Colonic mucosa (tissue), 4 donors: ENCODE data around the gene AKAP8L. TPM values are rescaled to one million over a fixed set of nuclear protein-coding genes. Genes with fewer than 3 reads are reported as not detected.

Experiments
- DNase-seq: peaks from one replicate; pipeline ENCODE4 v3.0.0-alpha.2; 2020
- H3K27ac ChIP-seq: fragments of 200-600 bp; one replicate; pipeline ENCODE4 v1.8.0; 2021
- H3K27me3 ChIP-seq: fragments of 200-600 bp; one replicate; pipeline ENCODE4 v1.8.0; 2021
- H3K36me3 ChIP-seq: fragments of 200-600 bp; one replicate; pipeline ENCODE4 v1.8.0; 2021
- H3K4me1 ChIP-seq: fragments of 200-600 bp; one replicate; pipeline ENCODE4 v1.8.0; 2021; ENCODE audit warnings: mild to moderate bottlenecking
- H3K4me3 ChIP-seq: fragments of 200-600 bp; one replicate; pipeline ENCODE4 v1.8.0; 2021
- H3K9ac ChIP-seq, 2 donors: one replicate each; pipeline ENCODE4 v1.7.0; 2013; ENCODE audit warnings: control low read depth in 2 of 2, low read depth in 2 of 2, low read length in 2 of 2
- H3K9me3 ChIP-seq: fragments of 200-600 bp; one replicate; pipeline ENCODE4 v1.8.0; 2021
- CTCF ChIP-seq: fragments of 200-600 bp; IDR thresholded peaks from one replicate; pipeline ENCODE4 v1.8.0; 2022; ENCODE audit warnings: antibody characterized with exemption, mild to moderate bottlenecking
- intact Hi-C: fragments of 100-400 bp; cut with DNase I; formaldehyde crosslinking; loops from one replicate; pipeline ENCODE4 v1.14.1; 2022
- total RNA-seq, 2 donors: library from RNA; stranded (reverse); fragmentation: NEBNext Ultra II Directional in 1 of 2; extraction: Animal tissue kit (Norgen Biotek cat#: 25700) in 1 of 2; gene quantifications; one replicate each; pipeline ENCODE4 v1.2.1, GENCODE V29; 2021
- donor health status: healthy.
- donor health status: DM: no; HTN: no; CAD: no.
- donor health status: DM: no; HTN: no; CAD: no.

AKAP8L gene
- total RNA-seq, 2 donors from 2014 or later, result 63.5 to 70.2 TPM

GRCh38 chr19:15428956-15429824 lies 10.4 kb upstream of the AKAP8L start:
- Histone ChIP-seq H3K9ac (no peak overlapping the region), H3K27ac (no peak overlapping the region), H3K4me1 (peaks cover 13% of the 10 kb centered on the region), H3K36me3 (peaks cover 7% of the 10 kb centered on the region), H3K4me3 (no peak overlapping the region), H3K9me3 (no peaks in the 10 kb centered on the region), H3K27me3 (no peaks in the 10 kb centered on the region)
- intact Hi-C loops, result loop anchor here (10.0 kb wide), 1 partner anchor 126 kb away; no protein-coding TSS in a partner anchor
- no peak for DNase-seq
- no peak for TF ChIP-seq CTCF

GRCh38 chr19:15427991-15428471 lies 9.2 kb upstream of the AKAP8L start:
- intact Hi-C loops, result loop anchor here (10.0 kb wide), 1 partner anchor 127 kb away; no protein-coding TSS in a partner anchor
- Histone ChIP-seq H3K27me3 (no peaks in the 10 kb centered on the region), H3K4me1 (peaks cover 13% of the 10 kb centered on the region), H3K27ac (no peak overlapping the region), H3K4me3 (no peak overlapping the region), H3K36me3 (peaks cover 7% of the 10 kb centered on the region), H3K9ac (no peak overlapping the region), H3K9me3 (no peaks in the 10 kb centered on the region)
- DNase-seq, result no peak
- no peak for TF ChIP-seq CTCF

- intact Hi-C loops, result loop anchor here (10.0 kb wide), 1 partner anchor 127 kb away; no protein-coding TSS in a partner anchor
- Histone ChIP-seq H3K4me3 (no peak overlapping the region), H3K27ac (no peak overlapping the region), H3K9ac (no peak overlapping the region), H3K9me3 (no peaks in the 10 kb centered on the region), H3K27me3 (no peaks in the 10 kb centered on the region), H3K36me3 (peaks cover 7% of the 10 kb centered on the region), H3K4me1 (peaks cover 13% of the 10 kb centered on the region)
- no peak for DNase-seq
- no peak for TF ChIP-seq CTCF
These were observed 8.5 kb upstream of the AKAP8L start for GRCh38 chr19:15427350-15427700.

- Histone ChIP-seq H3K4me3 (no peak overlapping the region), H3K9ac (no peak overlapping the region), H3K27me3 (no peaks in the 10 kb centered on the region), H3K9me3 (no peaks in the 10 kb centered on the region), H3K4me1 (peaks cover 12% of the 10 kb centered on the region), H3K36me3 (peaks cover 7% of the 10 kb centered on the region), H3K27ac (no peak overlapping the region)
- intact Hi-C loops, result loop anchor here (10.0 kb wide), 1 partner anchor 128 kb away; no protein-coding TSS in a partner anchor
- no peak for DNase-seq
- TF ChIP-seq CTCF, result no peak
These were observed 7.9 kb upstream of the AKAP8L start for GRCh38 chr19:15426485-15427349.

- H3K27ac ChIP-seq, result no peak overlapping the region
- intact Hi-C loops, result loop anchor here (10.0 kb wide), 1 partner anchor 129 kb away; no protein-coding TSS in a partner anchor
- H3K9ac ChIP-seq, result no peak overlapping the region
- no peak for TF ChIP-seq CTCF
- H3K36me3 ChIP-seq, result peaks cover 7% of the 10 kb centered on the region
- no peak overlapping the region for H3K4me3 ChIP-seq
- DNase-seq, result no peak
- H3K9me3 ChIP-seq, result no peaks in the 10 kb centered on the region
- H3K4me1 ChIP-seq, result no peaks in the 10 kb centered on the region
- no peaks in the 10 kb centered on the region for H3K27me3 ChIP-seq
These were observed 6.6 kb upstream of the AKAP8L start for GRCh38 chr19:15425321-15425950.
